ENCODE results near the gene TBC1D8.

Gene TBC1D8

DNA sequence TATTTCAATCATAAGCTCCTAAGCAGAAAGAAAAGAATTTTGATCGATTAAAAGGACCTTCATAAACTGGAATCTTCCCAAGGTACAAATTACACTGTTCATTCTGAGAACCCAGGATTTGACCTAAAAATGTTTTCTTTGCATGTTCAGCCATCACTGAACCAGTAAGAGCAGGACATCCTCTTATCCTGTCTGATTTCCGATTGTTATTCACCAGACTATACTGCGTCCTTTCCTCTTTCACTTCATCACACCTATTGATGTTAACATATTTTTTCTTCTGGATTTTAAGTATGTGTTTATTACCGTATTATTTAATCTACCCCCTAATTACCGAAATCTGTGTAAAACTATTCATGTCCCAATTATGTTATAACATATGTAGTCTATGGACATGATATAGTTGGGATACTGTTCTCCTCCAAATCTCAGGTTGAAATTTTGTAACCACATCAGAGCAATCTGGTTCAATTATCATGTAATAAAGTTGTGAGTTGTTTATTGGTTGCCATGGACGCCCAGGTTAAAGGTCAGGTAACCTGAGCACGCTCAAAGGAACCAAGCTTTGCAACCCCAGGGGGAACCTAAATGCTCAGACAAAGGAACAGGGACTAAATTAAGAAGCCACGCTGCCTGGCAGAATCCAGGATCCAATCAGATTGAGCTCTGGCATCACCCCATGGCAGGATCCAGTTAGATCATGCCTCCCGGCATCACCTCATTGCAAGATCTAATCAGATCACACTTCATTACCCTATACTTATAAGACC, 11.6 kb upstream of the TBC1D8 start:
- DNase-seq (ENCODE audit: low read depth), result no peak
- H3K4me3 ChIP-seq (ENCODE audit: low read depth, low read length), result no peak overlapping the region
- no peak for TF ChIP-seq CTCF (IDR thresholded peaks at IDR 0.05; ENCODE audit: control insufficient read depth, extremely low read depth, insufficient read depth)

GRCh38 chr2:101161658-101162057, 10.5 kb upstream of the TBC1D8 start:
- no peak for TF ChIP-seq CTCF (IDR thresholded peaks at IDR 0.05; ENCODE audit: control insufficient read depth, extremely low read depth, insufficient read depth)
- no peak overlapping the region for H3K4me3 ChIP-seq (ENCODE audit: low read depth, low read length)

GRCh38 chr2:101160454-101160853, 9.3 kb upstream of the TBC1D8 start:
- DNase-seq (ENCODE audit: low read depth), result no peak
- TF ChIP-seq CTCF (IDR thresholded peaks at IDR 0.05; ENCODE audit: control insufficient read depth, extremely low read depth, insufficient read depth), result no peak
- H3K4me3 ChIP-seq (ENCODE audit: low read depth, low read length), result no peak overlapping the region

More at GRCh38 chr2:101161658-101162057, 10.5 kb upstream of the TBC1D8 start:
- no peak for DNase-seq (ENCODE audit: low read depth)

GRCh38 chr2:101159526-101159925, 8.3 kb upstream of the TBC1D8 start:
- no peak for DNase-seq (ENCODE audit: low read depth)
- TF ChIP-seq CTCF (IDR thresholded peaks at IDR 0.05; ENCODE audit: control insufficient read depth, extremely low read depth, insufficient read depth), result no peak

DNA sequence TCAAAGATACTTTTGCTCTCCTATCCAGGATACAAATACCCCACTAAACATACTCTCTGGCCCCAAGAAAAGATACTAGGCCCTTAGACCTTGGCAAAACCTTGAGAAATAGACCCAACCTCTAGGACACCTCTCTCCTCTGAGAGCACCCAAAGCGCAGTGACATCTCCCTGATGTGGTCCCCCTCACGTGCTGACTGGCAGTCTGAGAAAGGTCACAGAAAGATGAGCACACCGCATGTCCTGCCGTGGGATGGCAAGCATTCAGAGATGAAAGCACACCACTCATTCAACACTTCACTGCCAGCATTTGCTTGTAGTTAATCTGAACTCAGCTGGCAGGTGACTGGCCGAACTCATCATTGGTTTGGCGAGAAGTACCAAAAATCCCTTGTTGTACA, 6.1 kb upstream of the TBC1D8 start:
- DNase-seq (ENCODE audit: low read depth), result no peak
- no peak overlapping the region for H3K4me3 ChIP-seq (ENCODE audit: low read depth, low read length)
- no peak for TF ChIP-seq CTCF (IDR thresholded peaks at IDR 0.05; ENCODE audit: control insufficient read depth, extremely low read depth, insufficient read depth)

More at GRCh38 chr2:101159526-101159925, 8.3 kb upstream of the TBC1D8 start:
- H3K4me3 ChIP-seq (ENCODE audit: low read depth, low read length), result no peak overlapping the region

- H3K4me3 ChIP-seq (ENCODE audit: low read depth, low read length), result no peak overlapping the region
- TF ChIP-seq CTCF (IDR thresholded peaks at IDR 0.05; ENCODE audit: control insufficient read depth, extremely low read depth, insufficient read depth), result no peak
- DNase-seq (ENCODE audit: low read depth), result no peak
Measured at GRCh38 chr2:101153787-101154186, 2.6 kb upstream of the TBC1D8 start.

Measured in LNCaP clone FGC (cell line).